H1 (cell line): ENCODE data around the gene S100A13. TPM values are rescaled to one million over a fixed set of nuclear protein-coding genes. Genes with fewer than 3 reads are reported as not detected.

Source experiments
- CREB1 ChIP-seq: IDR thresholded peaks from 2 replicates; pipeline ENCODE4 v1.6.1; 2012; ENCODE audit warnings: inconsistent platforms
- PHF8 ChIP-seq: fragments of 200-600 bp; sonication (generic); conservative IDR thresholded peaks from 2 replicates; pipeline ENCODE4 v1.7.1; 2012; ENCODE audit warnings: low read depth, mild to moderate bottlenecking, inconsistent platforms, low read length, moderate library complexity
- polyA plus RNA-seq, 7 experiments: library from polyadenylated mRNA; depleted of rRNA in 3 of 7; stranded (reverse) in 5 of 7; unstranded in 2 of 7; fragments of >200 nt in 5 of 7; fragments of 200-250 nt in 2 of 7; gene quantifications; 1 replicate in 5 of 7; 2 replicates in 1 of 7; 4 replicates in 1 of 7; pipeline versions ENCODE4 v1.2.1 to v1.2.3, GENCODE V29; 2011 to 2013; ENCODE audit warnings: missing spikeins in 2 of 7, mixed read lengths in 2 of 7
- total RNA-seq: library from RNA; stranded (reverse); fragmentation: NEBNext Ultra II Directional; extraction: Animal tissue kit (Norgen Biotek cat#: 25700); gene quantifications from 2 replicates; pipeline ENCODE4 v1.2.1, GENCODE V29; 2021
- TF ChIP-seq, protein P1 (sequence below): IDR thresholded peaks from 2 replicates; pipeline ENCODE4 v1.6.1; 2011; ENCODE audit warnings: low read length, improper control_type of control experiment

S100A13 gene
- total and polyA plus RNA-seq, 2 of the 8 experiments (the other 6 are each of a cell fraction or from before 2014, with no cell fraction given): 63.6 to 127 TPM

DNA sequence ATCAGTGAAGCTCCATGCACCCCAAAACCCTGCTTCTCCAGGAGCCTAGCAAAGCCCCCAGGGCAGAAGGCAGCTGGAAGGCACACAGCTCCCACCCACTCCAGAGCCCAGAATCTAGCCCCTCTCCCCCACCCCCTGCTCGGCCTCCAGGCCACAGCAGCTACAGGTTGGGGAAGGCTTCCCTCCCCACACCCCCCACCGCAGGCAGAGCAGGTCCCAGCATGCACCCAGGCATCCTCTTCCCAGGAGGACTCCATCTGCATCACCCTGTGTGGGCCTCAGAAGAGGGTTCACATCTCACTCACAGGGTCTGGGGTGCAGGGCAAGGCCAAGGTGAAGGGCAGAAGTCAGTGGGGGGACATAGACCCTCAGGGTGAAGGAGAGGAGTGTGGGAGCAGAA lies 11.9 kb downstream of the S100A13 start (continued):
- TF ChIP-seq PHF8 (no peak), CREB1 (no peak)
- TF ChIP-seq, protein P1, sequence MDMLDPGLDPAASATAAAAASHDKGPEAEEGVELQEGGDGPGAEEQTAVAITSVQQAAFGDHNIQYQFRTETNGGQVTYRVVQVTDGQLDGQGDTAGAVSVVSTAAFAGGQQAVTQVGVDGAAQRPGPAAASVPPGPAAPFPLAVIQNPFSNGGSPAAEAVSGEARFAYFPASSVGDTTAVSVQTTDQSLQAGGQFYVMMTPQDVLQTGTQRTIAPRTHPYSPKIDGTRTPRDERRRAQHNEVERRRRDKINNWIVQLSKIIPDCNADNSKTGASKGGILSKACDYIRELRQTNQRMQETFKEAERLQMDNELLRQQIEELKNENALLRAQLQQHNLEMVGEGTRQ: no peak
